Panc1 (cell line): ENCODE measurements around the gene SERP2.

Source experiments
- CTCF ChIP-seq: fragments of 450-650 bp; IDR thresholded peaks from 2 replicates; pipeline ENCODE4 v1.5.1; 2017; ENCODE audit warnings: mild to moderate bottlenecking
- POLR2AphosphoS5 ChIP-seq: IDR thresholded peaks from 2 replicates; pipeline ENCODE4 v1.6.1; 2012; ENCODE audit warnings: mild to moderate bottlenecking, low read depth, low read length, moderate library complexity
- REST ChIP-seq, 2 experiments: IDR thresholded peaks; 2 replicates each; pipeline ENCODE4 v1.6.1; 2011 to 2012; ENCODE audit warnings: low read depth in 2 of 2, control low read depth in 1 of 2, low read length in 1 of 2, mild to moderate bottlenecking in 1 of 2, moderate library complexity in 1 of 2; ENCODE audit not compliant: insufficient read depth in 1 of 2
- SIN3A ChIP-seq: IDR thresholded peaks from 2 replicates; pipeline ENCODE4 v1.6.1; 2012; ENCODE audit warnings: low read depth, mild to moderate bottlenecking, low read length, moderate library complexity, borderline replicate concordance; ENCODE audit not compliant: insufficient read depth
- TCF7L2 ChIP-seq: IDR thresholded peaks from 2 replicates; pipeline ENCODE4 v1.6.1; 2011; ENCODE audit warnings: mild to moderate bottlenecking, low read depth, low read length, inconsistent platforms

GRCh38 chr13:44394658-44395057, 21.0 kb downstream of the SERP2 start:
- TF ChIP-seq CTCF (no peak), REST (IDR thresholded peaks at IDR 0.05; ENCODE audit: insufficient read depth in 1 of 2, low read depth in 2 of 2, low read length in 1 of 2) (no peak), POLR2AphosphoS5 (no peak), SIN3A (no peak), TCF7L2 (no peak)
